NCI-H748 (cell line): ENCODE data around the gene ARL8A.
A peak's percentile ranks its signal among the peaks of the same experiment; 100 is the strongest.
"Not testable (repeated sequence)": the region's sequence is repeated elsewhere in the genome, so short reads cannot be mapped to it uniquely, and the experiment has no call there.

Experiments used
- DNase-seq: peaks from one replicate; lab custom pipeline; 2025; ENCODE audit not compliant: unreplicated experiment; lab: John Stamatoyannopoulos, UW

ARL8A gene

GRCh38 chr1:202144402-202145067, at the start of gene ARL8A:
Gene ARL8A (minus strand): TSS chr1:202144737. CDS start chr1:202144572, 165 bp downstream.
- DNase-seq: peak; percentile 65

DNA sequence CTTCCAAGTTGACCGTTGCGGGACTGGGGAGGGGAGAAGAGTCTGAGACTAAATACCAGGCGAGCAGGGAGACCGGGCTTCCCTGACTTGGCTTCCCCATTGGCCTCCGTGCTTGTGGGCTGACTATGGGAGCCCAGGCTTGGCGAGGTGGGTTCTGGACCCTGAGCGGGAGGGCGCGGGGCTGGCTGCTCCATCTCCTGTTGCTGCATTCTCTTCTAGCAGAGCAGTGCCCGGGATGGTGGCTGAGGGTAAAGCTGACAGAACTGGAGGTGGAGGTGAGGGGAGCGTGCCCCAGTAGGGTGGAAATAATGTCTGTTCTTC, 49.8 kb upstream of the ARL8A start:
- DNase-seq: no peak

GRCh38 chr1:202193614-202194327, 49.2 kb upstream of the ARL8A start, which contains the start of gene LGR6:
Gene LGR6 (plus strand): TSS chr1:202193799. CDS start chr1:202193990, 191 bp downstream.
- peak; percentile 17 for DNase-seq

- peak; percentile 56 for DNase-seq
Observed at GRCh38 chr1:202192770-202193613, 48.5 kb upstream of the ARL8A start.

- DNase-seq: not testable (repeated sequence)
Observed at GRCh38 chr1:202191391-202191790, 46.9 kb upstream of the ARL8A start.

GRCh38 chr1:202189918-202190715, 45.6 kb upstream of the ARL8A start:
- peak; percentile 6 for DNase-seq

DNA sequence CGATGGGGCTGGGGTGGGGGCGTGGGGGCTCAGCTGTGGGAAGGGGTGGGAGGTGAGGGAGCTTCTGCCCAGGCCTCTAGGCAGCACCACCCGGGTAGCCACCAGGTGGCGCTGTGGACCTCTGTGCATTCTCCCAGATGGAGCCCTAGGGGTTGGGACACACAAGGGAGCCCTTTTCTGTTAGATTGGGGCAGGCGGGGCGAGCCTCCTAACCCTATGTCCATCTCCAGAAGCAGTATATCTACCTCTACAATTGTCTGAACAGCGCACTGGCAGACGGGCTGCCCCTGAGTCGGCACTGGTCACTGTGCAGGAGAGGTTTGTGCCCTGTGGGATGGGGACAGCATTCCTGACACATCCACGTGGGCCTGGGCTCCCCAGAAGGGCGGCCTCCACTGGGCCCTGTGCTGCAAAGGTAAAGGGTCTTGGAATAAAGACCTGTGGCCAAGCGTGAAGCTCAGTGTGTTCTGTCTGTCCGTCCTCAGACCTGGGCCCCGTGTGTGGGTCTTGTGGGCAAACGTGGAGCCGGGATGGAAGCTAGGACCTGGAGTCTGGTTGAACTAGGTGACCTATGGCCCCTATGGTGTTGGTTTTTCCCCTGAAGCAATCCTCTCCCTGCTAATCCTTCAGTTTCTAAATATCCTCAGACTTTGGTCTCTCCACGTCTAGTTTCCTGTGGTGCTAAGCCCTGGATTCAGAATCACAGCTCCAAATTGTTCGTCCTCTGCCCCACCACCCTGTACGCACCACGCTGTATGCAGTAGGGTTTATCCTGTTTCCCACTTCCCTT, 44.7 kb upstream of the ARL8A start:
- DNase-seq: peak; percentile 57

GRCh38 chr1:202187697-202188407, 43.3 kb upstream of the ARL8A start:
- DNase-seq: no peak

DNA sequence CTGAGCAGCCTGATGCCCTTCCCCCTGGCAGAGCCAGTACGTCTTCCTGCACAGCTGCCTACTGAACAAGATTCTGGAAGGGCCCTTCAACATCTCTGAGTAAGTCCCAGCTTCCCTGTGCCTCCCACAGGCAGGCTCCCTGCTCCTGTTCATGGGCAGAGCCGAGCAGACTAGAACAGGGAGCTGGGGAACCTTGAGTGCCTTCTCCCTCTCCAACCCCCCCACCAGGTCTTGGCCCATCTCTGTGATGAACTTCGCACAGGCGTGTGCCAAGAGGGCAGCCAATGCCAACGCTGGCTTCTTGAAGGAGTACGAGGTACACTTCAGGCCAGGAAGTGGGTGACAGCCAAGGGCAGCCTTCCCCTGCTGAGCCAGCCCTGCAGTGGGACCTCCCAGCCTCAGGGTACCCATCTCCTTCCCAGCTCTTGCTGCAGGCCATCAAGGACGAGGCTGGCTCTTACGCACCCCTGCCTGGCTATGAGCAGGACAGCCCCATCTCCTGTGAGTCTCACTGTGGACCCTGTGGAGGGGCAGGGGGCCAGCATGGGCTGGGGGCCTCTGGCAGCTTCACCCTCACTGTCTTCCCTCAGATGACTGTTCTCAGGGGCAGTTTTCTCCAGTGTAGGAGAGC, 42.6 kb upstream of the ARL8A start:
- DNase-seq: no peak

GRCh38 chr1:202186327-202186726, 41.8 kb upstream of the ARL8A start:
- no peak for DNase-seq

GRCh38 chr1:202184750-202185460, 40.4 kb upstream of the ARL8A start:
- peak; percentile 89 for DNase-seq

DNA sequence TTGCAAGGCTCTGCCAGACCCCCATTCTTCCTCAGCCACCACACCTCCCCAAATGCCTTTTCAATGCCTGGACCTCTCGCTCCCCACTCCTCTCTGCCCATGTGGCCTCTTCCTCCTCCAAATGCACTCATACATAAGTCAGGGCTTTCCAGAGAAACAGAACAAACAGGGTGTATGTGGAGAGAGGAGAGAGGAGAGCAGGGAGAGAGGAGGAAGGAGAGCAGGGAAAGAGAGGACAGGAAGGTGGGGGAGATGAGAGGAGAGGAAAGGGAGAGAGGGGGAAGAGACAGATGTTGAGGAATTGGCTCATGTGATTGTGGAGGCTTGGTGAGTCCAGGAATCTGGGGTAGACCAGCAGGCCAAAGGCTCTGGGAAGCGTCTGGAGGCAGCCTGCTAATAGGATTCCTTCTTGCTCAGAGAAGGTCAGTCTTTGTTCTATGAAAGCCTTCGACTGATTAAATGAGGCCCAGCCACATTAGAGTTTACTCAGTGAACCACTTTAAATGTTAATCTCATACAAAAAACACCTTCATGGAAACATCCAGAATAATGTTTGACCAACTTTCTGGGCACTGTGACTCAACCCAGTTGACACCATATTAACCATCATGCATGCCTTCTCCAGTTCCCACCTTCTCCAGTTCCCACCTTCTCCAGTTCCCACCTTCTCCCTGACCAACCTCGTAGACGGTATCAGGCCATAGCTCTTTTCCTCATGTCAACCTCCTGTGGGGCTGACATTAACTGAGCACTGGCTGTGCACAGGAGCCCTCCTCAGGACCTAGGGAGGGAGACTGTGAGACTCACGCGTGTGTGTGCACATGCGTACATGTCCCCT, 37.7 kb upstream of the ARL8A start:
- no peak for DNase-seq

DNA sequence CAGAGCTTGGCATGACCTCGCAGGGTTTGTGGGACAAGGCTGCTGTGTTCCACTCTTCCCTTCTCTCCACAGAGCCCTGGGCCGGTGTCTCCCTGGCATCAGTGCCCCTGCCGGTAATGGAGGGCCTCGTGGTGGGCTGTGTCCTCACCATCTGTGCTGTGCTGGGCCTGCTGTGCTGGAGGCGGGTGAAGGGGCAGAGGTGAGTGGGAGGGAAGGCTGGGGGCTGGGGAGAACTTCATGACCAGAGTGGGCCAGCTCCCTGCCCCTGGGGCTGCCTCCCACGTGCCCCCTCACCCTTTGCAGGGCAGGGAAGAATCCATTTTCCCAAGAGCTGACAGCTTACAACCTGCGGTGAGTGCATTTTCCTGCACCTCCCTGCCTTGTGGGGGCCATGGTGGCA, 37.0 kb upstream of the ARL8A start:
- no peak for DNase-seq

DNA sequence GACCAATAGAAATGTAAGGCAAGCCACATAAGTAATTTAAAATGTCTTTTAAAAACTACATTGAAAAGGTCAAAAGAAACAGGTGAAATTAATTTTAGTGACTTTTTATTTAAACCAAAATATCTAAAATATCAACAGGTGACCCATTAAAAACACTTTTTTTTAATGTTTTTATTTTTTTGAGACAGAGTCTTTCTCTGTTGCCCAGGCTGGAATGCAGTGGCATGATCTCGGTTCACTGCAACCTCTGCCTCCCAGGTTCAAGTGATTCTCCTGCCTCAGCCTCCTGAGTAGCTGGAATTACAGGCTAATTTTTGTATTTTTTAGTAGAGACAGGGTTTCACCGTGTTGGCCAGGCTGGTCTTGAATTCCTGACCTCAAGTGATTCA, 36.2 kb upstream of the ARL8A start:
- not testable (repeated sequence) for DNase-seq

DNA sequence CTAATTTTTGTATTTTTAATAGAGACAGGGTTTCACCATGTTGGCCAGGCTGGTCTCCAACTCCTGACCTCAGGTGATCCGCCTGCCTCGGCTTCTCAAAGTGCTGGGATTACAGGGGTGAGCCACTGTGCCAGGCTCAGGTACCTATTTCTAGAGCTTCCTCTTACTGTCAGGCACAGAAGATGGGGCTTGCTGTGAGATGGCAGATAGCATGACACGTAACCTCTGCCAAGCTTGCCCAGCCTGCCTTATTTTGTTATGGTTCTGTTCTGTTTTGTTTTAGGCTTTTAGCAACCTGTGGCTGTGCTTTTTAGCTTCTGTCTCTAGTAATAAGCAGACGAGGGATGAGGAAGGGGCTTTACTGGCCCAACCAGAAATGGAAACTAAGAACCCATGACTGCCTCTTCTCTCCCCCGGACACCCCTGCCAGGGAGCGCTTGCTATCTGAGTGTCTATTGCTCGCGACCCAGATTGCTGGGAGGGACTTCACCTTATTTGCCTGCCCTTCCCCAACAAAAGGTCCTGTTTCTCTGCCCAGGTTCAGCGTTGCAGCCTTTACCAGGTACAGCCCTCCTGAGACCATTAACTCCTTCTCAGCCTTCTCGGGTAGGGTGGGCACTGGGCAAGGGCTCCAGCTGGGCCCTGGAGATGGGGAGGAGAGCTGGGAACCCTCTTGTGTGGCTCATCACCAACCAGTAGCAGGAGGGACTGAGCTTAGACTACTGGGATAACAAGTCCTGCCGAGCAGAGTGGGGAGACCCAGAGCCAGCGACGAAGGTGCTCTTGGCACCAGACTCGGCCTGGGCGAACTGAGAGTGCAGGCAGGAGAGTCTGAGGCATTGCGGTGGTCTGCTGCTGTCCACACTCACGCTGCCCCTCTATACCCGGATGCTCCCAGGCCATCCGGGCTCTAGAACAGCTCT, 35.6 kb upstream of the ARL8A start:
- no peak for DNase-seq
